Upper lobe of left lung (tissue), 6 donors: ENCODE measurements around the gene FNDC1. TPM values are rescaled to one million over a fixed set of nuclear protein-coding genes. Genes with fewer than 3 reads are reported as not detected.

Experiments used
- total RNA-seq, 6 donors: library from RNA; depleted of rRNA in 4 of 6; stranded (reverse); fragments of >200 nt in 4 of 6; gene quantifications; one replicate each; pipeline versions ENCODE4 v1.1.0 to v1.2.1, GENCODE V29; 2016 to 2021
- donor health status: DM: no; HTN: no; CAD: no; lungs with moderate emphysema.
- donor health status: DM: no; HTN: yes; CAD: no; lungs with severe emphysema.

Gene FNDC1
- total RNA-seq, 6 donors from 2014 or later: 0.30 to 1.8 (median 0.65) TPM; not detected in 2

Other genes with a start within 250 kb of the FNDC1 start
- gene RSPH3, start 169.2 kb upstream of the FNDC1 start, total RNA-seq: 10 to 100 TPM; 14.7 to 22.0 (median 18.2) TPM
- gene TAGAP, start 124.4 kb upstream of the FNDC1 start, total RNA-seq: 10 to 100 TPM in 2 of 6 donors, 1 to 10 TPM in 4; 7.8 to 19.3 (median 8.8) TPM